Small intestine (tissue), 7 donors: ENCODE results near the gene MLN. TPM values are rescaled to one million over a fixed set of nuclear protein-coding genes. Genes with fewer than 3 reads are reported as not detected.
A peak's percentile ranks its signal among the peaks of the same experiment; 100 is the strongest.

ENCODE experiments used
- DNase-seq, 2 donors: peaks; one replicate each; pipeline versions ENCODE4 v3.0.0 to v3.0.0-alpha.2; 2013
- FAIRE-seq: peaks from 2 replicates; lab custom pipeline; 2012; peaks lifted over from hg19 to GRCh38; lab: Jason Lieb, UNC
- H3K27ac ChIP-seq, 3 donors: one replicate each; pipeline ENCODE4 v1.5.1; 2013; ENCODE audit warnings: low read length in 2 of 3, mild to moderate bottlenecking in 2 of 3, control low read depth in 1 of 3, inconsistent platforms in 1 of 3, low read depth in 1 of 3, moderate library complexity in 1 of 3
- H3K27me3 ChIP-seq, 3 donors: one replicate each; pipeline ENCODE4 v1.6.1; 2013; ENCODE audit warnings: low read length in 3 of 3, inconsistent platforms in 1 of 3; ENCODE audit not compliant: control insufficient read depth in 3 of 3, insufficient read depth in 3 of 3
- H3K36me3 ChIP-seq, 3 donors: one replicate each; pipeline ENCODE4 v1.6.1; 2013; ENCODE audit warnings: low read length in 3 of 3, inconsistent platforms in 1 of 3, low read depth in 1 of 3, mild to moderate bottlenecking in 1 of 3, moderate library complexity in 1 of 3; ENCODE audit not compliant: control insufficient read depth in 3 of 3, insufficient read depth in 2 of 3
- H3K4me1 ChIP-seq, 3 donors: one replicate each; pipeline ENCODE4 v1.6.1; 2013; ENCODE audit warnings: low read length in 2 of 3, inconsistent platforms in 1 of 3, low read depth in 1 of 3, mild to moderate bottlenecking in 1 of 3, moderate library complexity in 1 of 3; ENCODE audit not compliant: control insufficient read depth in 3 of 3, insufficient read depth in 2 of 3
- H3K4me3 ChIP-seq, 3 donors: one replicate each; pipeline ENCODE4 v1.5.1; 2013; ENCODE audit warnings: low read length in 3 of 3, control low read depth in 1 of 3, inconsistent platforms in 1 of 3, low read depth in 1 of 3, mild to moderate bottlenecking in 1 of 3, moderate library complexity in 1 of 3
- H3K9me3 ChIP-seq, 2 donors: one replicate each; pipeline ENCODE4 v1.6.1; 2013; ENCODE audit warnings: low read depth in 1 of 2, low read length in 1 of 2; ENCODE audit not compliant: control insufficient read depth in 2 of 2, insufficient read depth in 1 of 2
- WGBS, 3 donors: extraction: QIAGEN DNeasy Blood & Tissue Kit; methylation state at CpG; one replicate each; pipeline ENCODE4 v1.1.7; 2013; 5-methylcytosine and 5-hydroxymethylcytosine counted together
- polyA plus RNA-seq, 4 donors: library from polyadenylated mRNA; stranded (reverse) in 3 of 4; unstranded in 1 of 4; fragments of 200-250 nt in 3 of 4; fragments of 120-200 nt in 1 of 4; gene quantifications; one replicate each; pipeline versions ENCODE4 v1.2.1 to v1.2.3, GENCODE V29; 2013
- donor health status: healthy with polysubstance abuse.
- donor health status: control.
- donor health status: control.
- donor health status: Bipolar disorder and iron deficiency.
- donor health status: healthy.

MLN gene
- polyA plus RNA-seq, 4 donors, result 16.4 to 264 (median 112) TPM

DNA sequence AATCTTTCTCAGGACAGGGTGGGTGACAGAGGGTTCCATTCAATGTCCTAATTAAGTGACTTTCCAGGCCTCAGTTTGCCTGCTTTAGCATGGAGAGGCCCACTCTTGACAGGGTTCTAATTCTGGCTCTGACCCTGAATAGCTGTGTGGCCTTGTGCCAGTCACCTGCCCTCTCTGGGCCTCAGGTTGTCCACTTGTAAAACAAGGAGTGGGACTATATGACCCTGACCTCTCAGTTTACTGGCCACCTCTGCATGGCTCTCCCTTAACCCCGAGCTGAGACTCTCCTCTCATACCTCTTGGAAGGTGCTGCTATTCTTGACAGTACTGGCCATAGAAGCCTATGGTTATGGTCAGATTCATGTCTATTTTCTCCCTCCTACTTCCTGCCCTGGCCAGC lies 44.1 kb upstream of the MLN start:
- Histone ChIP-seq H3K4me3 (no peak overlapping the region), H3K4me1 (no peaks in the 10 kb centered on the region), H3K9me3 (no peaks in the 10 kb centered on the region), H3K27ac (no peak overlapping the region), H3K36me3 (no peaks in the 10 kb centered on the region), H3K27me3 (no peaks in the 10 kb centered on the region)
- WGBS, 3 donors, result 76 to 83% (median 79%) methylated on average over 1 of the region's 1 CpG
- no peak for DNase-seq
- no peak for FAIRE-seq

DNA sequence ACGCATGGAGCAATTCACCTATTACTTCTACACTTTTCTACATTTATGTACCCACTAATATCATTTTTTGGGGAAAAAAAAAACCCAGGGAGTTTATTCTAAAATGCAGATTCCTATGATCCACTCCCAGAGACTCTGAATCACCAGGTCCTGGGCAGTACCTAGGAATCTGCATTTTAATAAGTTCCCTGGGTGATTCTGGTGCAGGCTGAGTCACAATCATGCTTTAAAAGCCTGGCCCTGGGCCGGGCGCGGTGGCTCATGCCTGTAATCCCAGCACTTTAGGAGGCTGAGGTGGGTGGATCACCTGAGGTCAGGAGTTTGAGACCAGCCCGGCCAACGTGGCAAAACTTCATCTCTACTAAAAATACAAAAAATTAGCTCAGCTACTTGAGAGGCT lies 43.3 kb upstream of the MLN start:
- H3K9me3 ChIP-seq, result no peaks in the 10 kb centered on the region
- H3K4me1 ChIP-seq, result no peaks in the 10 kb centered on the region
- H3K27me3 ChIP-seq, result no peaks in the 10 kb centered on the region
- FAIRE-seq, result no peak
- no peak overlapping the region for H3K27ac ChIP-seq
- WGBS, 3 donors, result 83 to 86% (median 86%) methylated on average over 6 of the region's 6 CpGs
- no peak for DNase-seq
- no peak overlapping the region for H3K4me3 ChIP-seq
- H3K36me3 ChIP-seq, result no peaks in the 10 kb centered on the region

DNA sequence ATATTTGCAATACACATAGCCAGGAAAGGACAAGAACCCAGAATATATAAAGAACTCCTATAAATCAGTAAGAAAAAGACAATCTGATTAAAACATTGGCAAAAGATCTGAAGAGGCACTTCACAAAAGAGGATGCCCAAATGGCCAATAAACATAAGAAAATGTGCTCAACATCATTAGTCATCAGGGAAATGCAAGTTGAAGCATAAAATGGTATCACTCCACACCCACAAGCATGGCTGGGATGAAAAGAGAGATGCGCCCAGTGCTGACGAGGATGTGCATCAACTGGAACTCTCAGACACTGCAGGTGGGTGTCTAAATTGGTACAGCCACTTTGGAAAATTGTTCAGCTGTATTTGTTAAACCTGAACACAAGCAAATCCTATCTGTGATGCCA lies 42.4 kb upstream of the MLN start:
- WGBS, 3 donors, result 80 to 88% (median 82%) methylated on average over 2 of the region's 2 CpGs
- FAIRE-seq (no peak), DNase-seq (no peak)
- Histone ChIP-seq H3K4me1 (no peaks in the 10 kb centered on the region), H3K4me3 (no peak overlapping the region), H3K27ac (no peak overlapping the region), H3K9me3 (no peaks in the 10 kb centered on the region), H3K27me3 (no peaks in the 10 kb centered on the region), H3K36me3 (no peaks in the 10 kb centered on the region)

DNA sequence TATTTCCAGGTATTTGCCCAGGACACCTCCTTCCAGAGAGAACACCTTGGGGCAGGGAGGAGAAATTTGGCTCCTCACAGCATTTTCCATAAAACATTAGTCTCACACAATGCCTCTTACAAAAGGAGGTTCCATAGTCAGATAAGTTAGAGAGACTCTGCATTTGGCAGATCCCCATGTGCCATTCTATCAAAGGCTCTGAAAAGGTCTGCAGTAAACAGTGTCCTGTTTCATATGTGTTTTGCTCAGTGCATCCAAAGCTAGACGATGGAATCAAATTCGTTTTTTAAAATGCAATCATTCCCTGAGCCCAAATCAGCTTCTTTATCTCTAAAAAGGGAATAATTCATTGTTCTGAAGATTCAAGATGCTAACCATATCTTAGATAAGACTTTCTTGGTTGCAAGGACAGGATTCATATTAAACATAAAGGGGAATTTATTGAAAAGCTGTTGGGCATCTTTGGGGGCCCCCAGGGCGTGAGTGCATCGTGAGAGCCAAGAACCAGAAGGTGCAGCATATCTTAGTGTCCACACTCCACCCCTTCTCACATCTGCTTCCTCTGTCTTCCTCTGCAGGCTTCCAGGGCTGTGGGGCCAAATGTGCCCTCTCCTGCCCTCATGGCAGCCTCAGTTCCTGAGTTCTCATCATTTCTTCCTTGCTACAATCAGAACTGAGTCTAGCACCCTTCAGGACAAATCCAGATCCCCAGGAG lies 41.4 kb upstream of the MLN start:
- no peak for FAIRE-seq

DNA sequence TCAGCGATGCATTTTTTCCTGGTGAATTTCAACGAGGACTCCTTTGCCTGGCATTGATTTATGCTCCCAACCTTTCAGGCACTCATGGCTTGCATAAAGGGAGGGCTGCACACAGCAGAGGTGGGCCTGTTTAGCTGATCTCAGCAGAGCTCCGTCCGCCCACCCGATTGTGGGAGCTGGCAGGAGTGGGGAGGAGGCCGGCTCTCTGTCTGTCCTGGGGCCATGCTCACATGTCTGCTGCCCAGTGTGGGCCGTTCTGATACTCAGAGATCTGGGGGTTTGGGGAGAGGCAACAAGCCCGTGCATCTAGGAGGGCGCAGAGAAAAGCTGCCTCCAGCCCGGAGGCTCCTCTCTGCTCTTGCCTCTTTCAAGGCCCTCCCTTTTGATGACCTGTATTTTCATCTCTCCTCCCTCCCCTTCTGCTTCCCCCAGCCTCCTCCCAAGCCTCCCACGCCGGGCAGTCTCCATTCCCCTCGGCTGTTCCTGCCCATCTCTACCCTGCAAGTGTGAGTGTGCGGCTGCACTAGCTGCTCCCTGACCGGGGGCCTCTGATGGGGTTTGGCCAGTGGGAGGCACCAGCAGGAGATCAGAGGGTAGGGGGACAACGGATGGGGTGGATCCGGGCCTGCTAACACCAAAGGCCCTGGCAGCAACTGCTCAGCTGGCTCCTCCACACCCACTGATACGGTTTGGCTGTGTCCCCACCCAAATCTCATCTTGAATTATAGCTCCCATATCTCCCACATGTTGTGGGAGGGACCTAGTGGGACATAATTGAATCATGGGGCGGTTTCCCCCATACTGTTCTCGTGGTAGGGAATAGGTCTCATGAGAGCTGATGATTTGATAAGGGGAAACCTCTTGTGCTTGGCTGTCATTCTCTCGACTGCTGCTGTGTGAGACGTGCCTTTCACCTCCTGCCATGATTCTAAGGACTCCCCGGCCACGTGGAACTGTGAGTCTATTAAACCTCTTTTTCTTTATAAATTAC lies 39.6 kb upstream of the MLN start:
- WGBS, 3 donors, result 77 to 80% (median 80%) methylated on average over 23 to 24 of the region's 24 CpGs
- Histone ChIP-seq H3K4me1 (peaks cover 0 to 25% (median 2%) of the 10 kb centered on the region in 3 donors), H3K36me3 (no peaks in the 10 kb centered on the region), H3K4me3 (no peak overlapping the region), H3K27me3 (no peaks in the 10 kb centered on the region), H3K9me3 (no peaks in the 10 kb centered on the region), H3K27ac (no peak overlapping the region)
- FAIRE-seq (no peak), DNase-seq (no peak)

More for the DNA sequence above, 41.4 kb upstream of the MLN start:
- H3K27ac ChIP-seq, result no peak overlapping the region
- H3K9me3 ChIP-seq, result no peaks in the 10 kb centered on the region
- no peak overlapping the region for H3K4me3 ChIP-seq
- H3K4me1 ChIP-seq, result peaks cover 0 to 7% (median 0%) of the 10 kb centered on the region in 3 donors
- H3K36me3 ChIP-seq, result no peaks in the 10 kb centered on the region
- DNase-seq, result no peak
- no peaks in the 10 kb centered on the region for H3K27me3 ChIP-seq
- WGBS, 3 donors, result 66 to 69% (median 66%) methylated on average over 4 of the region's 4 CpGs

DNA sequence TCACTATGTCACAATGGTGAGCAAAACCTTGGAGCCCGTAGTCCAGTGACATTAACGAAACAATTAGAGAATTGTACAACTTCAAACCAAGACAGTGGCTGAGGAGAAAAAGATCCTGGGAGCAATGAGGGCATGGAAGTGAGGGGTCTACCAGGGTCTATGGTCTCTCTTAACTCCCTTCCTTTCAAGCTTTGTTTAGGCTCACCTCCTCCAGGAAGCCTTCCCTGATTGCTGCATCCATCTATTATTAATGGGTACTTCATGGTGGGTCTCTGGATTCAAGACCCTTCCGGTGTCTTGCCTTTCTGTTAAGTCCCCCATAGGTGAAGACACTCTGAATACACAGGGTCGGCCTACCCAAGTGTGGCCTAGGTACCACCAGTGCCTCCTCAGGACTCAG lies 38.1 kb upstream of the MLN start:
- H3K4me1 ChIP-seq, result peaks cover 0 to 25% (median 2%) of the 10 kb centered on the region in 3 donors
- no peak overlapping the region for H3K4me3 ChIP-seq
- H3K36me3 ChIP-seq, result no peaks in the 10 kb centered on the region
- 94 to 96% (median 95%) methylated on average over 4 of the region's 4 CpGs for WGBS, 3 donors
- FAIRE-seq, result no peak
- peaks cover 0 to 5% of the 10 kb centered on the region in 2 donors for H3K9me3 ChIP-seq
- no peak overlapping the region for H3K27ac ChIP-seq
- no peaks in the 10 kb centered on the region for H3K27me3 ChIP-seq
- no peak for DNase-seq

DNA sequence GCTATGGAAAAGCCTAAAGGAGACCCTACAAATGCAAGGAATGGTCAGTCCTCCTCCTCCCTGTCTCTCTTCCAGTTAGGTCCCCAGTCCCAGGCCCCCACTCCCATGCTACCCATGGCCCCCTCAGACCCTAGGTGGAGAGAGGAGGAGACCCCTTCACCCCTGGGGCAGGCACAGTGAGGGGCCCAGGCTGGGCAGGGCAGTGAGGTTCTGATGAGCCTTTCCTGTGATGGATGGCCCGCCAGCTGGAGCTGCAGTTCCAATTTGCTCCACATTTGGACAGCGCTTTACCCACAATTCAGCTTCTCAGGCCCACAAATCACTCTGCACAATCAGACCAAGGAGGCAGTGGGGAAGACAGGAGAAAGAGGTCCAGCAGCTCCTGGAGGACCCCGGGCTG lies 37.3 kb upstream of the MLN start:
- Histone ChIP-seq H3K27ac (no peak overlapping the region), H3K27me3 (no peaks in the 10 kb centered on the region), H3K36me3 (no peaks in the 10 kb centered on the region), H3K4me3 (no peak overlapping the region), H3K9me3 (peaks cover 0 to 6% of the 10 kb centered on the region in 2 donors), H3K4me1 (peaks cover 0 to 25% (median 2%) of the 10 kb centered on the region in 3 donors)
- no peak for DNase-seq
- WGBS, 3 donors, result 91 to 97% (median 96%) methylated on average over 3 of the region's 3 CpGs
- FAIRE-seq, result no peak

DNA sequence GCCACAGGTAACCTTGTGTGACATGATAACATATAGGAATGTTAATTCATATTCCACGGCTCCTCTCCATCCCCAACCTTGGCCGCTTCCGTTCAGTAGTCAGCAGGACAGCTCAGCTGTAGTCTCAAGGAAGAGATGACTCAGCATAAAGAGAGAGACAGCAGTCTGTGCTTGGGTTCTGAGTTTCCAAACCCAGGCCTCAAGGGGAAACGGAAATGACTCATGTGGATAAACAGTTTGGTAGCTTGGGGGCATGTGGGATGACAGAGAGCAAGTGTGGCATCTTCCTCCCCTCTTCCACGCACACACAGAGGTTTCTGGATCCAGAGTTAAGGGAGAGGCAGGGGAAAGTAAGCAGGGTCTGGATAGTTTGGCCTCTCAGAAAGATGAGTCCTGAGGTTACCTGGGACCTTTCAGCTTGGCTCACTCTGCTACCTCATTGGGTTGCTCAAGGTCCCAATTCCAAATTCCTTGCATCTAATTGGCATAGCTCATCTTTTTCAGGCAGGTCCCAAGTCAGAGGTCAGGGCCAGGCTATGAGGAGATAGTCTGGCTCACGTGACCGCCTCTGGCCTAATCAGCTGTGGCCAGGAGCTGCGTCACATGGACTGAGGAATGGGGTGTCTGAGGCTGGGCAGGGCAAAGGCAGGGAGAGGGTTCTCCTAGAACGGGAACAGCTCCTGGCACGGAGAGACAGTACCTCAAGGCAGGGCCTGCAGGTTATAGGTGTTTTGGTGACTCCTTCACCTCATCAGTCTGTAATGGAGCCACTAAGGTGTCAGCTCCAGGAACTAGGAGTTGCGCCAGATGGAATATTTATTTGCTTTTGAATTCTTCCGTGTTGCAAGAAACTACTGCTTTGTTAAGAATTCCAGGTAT lies 36.5 kb upstream of the MLN start:
- 58 to 61% (median 59%) methylated on average over 12 of the region's 12 CpGs for WGBS, 3 donors
- H3K4me3 ChIP-seq, result no peak overlapping the region

More for the DNA sequence above, 36.5 kb upstream of the MLN start:
- FAIRE-seq (no peak), DNase-seq (peak; percentile 22 to 63)
- no peaks in the 10 kb centered on the region for H3K27me3 ChIP-seq
- H3K9me3 ChIP-seq, result peaks cover 0 to 6% of the 10 kb centered on the region in 2 donors
- H3K4me1 ChIP-seq, result peaks cover 0 to 25% (median 2%) of the 10 kb centered on the region in 3 donors
- H3K27ac ChIP-seq, result peak overlapping the region in 2 of 3 donors; percentile 39 to 49
- no peaks in the 10 kb centered on the region for H3K36me3 ChIP-seq
